ENCODE results near the gene TSPAN11.
"Not testable (repeated sequence)": the region's sequence is repeated elsewhere in the genome, so short reads cannot be mapped to it uniquely, and the experiment has no call there.

Gene TSPAN11, protein sequence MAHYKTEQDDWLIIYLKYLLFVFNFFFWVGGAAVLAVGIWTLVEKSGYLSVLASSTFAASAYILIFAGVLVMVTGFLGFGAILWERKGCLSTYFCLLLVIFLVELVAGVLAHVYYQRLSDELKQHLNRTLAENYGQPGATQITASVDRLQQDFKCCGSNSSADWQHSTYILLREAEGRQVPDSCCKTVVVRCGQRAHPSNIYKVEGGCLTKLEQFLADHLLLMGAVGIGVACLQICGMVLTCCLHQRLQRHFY

GRCh38 chr12:30926243-30927221, at the start of gene TSPAN11:
Gene TSPAN11, plus strand, starts transcription at chr12:30926748. Its CDS starts 27,244 bp downstream, at chr12:30953992.
- no peak for DNase-seq (ENCODE audit: low read depth in 2 of 2)

GRCh38 chr12:30877105-30877875, 49.3 kb upstream of the TSPAN11 start:
- no peak for DNase-seq (ENCODE audit: low read depth in 2 of 2)

GRCh38 chr12:30878024-30878423, 48.5 kb upstream of the TSPAN11 start:
- no peak for DNase-seq (ENCODE audit: low read depth in 2 of 2)

DNA sequence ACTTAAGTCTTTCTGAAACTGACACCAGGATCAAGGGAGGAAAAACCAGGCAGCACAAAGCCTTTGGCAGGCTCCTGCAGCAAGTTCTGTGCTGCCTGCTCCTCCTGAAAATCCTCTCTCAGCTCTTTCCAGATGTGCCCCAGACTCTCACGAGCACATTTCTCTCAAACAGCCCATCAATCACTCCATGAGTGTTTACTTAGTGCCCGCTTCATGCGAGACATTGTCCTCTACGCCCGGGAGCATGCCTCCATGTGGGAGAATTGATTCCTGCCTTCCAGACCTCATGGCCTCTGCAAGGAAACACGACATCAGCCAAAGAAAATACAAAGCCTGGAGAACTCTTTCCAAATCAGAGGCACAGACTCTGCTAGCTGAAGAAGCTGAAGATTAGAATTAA, 46.5 kb upstream of the TSPAN11 start:
- DNase-seq (ENCODE audit: low read depth in 2 of 2), result no peak

DNA sequence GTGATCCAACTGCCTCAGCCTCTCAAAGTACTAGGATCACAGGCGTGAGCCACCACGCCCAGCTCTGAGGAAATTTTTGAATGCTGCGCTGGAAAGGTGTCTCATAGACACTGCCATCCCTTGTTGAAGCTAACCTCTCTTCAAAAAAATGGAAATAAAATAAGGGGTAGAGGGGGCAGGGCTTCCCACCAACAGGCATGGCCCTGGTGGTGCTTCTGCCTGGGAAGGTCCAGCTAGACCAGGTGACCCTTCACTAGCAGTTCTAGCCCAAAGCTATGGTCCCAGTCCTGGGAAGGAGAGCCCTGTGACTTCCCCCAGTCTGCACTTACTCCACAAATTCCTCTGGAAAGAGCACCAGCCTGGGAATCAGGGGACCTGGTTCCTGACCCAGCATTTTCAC, 45.7 kb upstream of the TSPAN11 start:
- no peak for DNase-seq (ENCODE audit: low read depth in 2 of 2)

- DNase-seq (ENCODE audit: low read depth in 2 of 2), result no peak
These were observed 43.8 kb upstream of the TSPAN11 start for GRCh38 chr12:30882706-30883105.

- no peak for DNase-seq (ENCODE audit: low read depth in 2 of 2)
These were observed 41.7 kb upstream of the TSPAN11 start for GRCh38 chr12:30884799-30885198.

- DNase-seq (ENCODE audit: low read depth in 2 of 2), result no peak
These were observed 41.2 kb upstream of the TSPAN11 start for GRCh38 chr12:30885321-30885720.

DNA sequence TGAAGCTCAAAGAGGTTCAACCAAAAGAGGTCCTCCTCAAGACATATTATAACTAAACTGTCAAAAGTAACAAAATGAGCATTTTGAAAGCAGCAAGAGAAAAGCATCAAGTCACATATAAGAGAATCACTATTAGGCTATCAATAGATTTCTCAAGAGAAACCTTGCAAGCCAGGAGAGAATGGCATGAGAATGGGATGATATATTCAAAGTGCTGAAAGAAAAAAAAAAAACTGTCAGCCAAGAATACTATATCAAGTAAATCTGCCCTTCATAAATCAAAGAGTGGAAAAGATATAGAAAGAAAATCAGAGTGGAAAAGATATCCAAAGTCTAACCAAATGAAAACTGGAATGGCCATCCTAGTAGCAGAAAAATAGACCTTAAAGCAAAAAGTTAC, 39.3 kb upstream of the TSPAN11 start:
- DNase-seq (ENCODE audit: low read depth in 2 of 2), result no peak

GRCh38 chr12:30888241-30888640, 38.3 kb upstream of the TSPAN11 start:
- DNase-seq (ENCODE audit: low read depth in 2 of 2), result no peak

DNA sequence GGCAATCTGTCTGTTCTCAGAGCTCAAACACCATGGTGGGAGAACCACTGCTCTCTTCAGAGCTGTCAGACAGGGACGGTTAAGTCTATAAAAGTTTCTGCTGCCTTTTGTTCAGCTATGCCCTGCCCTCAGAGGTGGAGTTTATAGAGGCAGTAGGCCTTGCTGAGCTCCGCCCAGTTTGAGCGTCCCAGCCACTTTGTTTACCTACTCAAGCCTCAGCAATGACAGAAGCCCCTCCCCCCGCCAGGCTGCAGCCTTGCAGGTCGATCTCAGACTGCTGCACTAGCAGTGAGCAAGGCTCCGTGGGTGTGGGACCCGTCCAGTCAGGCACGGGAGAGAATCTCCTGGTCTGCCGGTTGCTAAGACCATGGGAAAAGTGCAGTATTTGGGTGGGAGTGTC, 32.0 kb upstream of the TSPAN11 start:
- DNase-seq (ENCODE audit: low read depth in 2 of 2), result not testable (repeated sequence)

GRCh38 chr12:30896461-30896860, 30.1 kb upstream of the TSPAN11 start:
- no peak for DNase-seq (ENCODE audit: low read depth in 2 of 2)

- no peak for DNase-seq (ENCODE audit: low read depth in 2 of 2)
These were observed 27.7 kb upstream of the TSPAN11 start for GRCh38 chr12:30898846-30899245.

GRCh38 chr12:30900351-30900750, 26.2 kb upstream of the TSPAN11 start:
- no peak for DNase-seq (ENCODE audit: low read depth in 2 of 2)

DNA sequence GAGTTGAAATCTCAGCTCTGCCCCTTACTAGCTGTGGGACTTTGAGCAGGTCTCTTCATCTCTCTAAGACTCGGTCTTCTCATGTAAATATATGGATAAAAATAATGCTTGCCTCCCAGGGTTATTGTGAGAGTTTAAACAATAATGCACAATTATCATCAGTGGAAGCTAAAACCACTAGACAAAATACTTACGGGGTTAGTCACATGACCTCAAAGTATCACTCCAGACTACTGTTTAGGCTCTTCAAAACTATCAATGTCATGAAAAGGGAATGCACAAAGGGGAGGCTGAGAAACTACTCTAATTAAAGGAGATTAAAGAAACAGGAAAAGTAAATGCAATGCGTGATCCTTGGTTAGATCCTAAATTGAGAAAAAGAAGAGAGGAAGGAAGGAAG, 24.5 kb upstream of the TSPAN11 start:
- no peak for DNase-seq (ENCODE audit: low read depth in 2 of 2)

DNA sequence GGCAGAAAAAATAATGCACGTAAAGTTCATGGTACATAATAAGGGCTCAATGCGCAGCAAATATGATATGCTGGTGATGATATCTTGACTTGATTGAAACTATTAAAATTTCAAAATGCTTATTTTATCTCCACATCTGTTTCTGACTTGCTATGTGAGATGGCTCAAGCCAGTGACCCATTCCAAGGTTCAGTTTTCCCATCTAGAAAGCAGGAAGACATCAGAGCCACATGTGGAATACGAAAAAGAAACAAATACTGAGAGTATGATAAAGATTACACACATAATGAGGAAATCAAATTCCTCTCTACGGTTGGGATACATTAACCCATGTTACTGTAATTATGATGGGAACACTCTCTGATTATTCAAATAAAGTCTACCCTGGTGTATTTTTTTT, 24.0 kb upstream of the TSPAN11 start:
- no peak for DNase-seq (ENCODE audit: low read depth in 2 of 2)

- no peak for DNase-seq (ENCODE audit: low read depth in 2 of 2)
These were observed 21.0 kb upstream of the TSPAN11 start for GRCh38 chr12:30905463-30906009.

- DNase-seq (ENCODE audit: low read depth in 2 of 2), result no peak
These were observed 18.3 kb upstream of the TSPAN11 start for GRCh38 chr12:30908076-30908721.

DNA sequence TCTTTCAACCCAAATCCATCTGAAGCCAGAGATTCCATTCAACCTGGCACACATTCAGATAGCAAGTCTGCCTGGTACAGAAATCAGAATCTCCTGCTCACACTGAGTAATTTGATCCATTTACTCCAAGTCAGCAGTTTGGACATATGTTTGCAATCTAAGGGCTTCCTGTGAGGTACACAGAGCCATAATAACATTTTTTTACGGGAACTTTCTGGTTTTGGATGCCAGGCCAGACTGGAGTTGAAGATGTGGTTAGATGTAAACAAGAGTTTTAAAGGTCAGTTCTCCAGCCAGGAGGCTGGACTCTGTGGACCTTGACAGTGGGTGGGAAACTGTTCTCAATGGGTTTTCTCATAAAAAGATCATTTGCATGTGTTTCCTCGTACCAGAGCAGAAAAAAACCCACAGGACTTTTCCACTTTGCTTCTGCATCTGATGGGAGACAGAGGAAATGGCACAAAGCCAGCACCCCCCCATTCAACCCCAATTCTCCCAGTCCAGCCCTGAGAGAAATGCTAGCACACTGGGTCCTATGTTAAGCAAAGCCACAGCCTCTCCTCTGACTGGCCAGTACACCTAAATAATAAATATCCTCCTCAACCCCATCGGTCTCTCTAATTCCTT, 17.7 kb upstream of the TSPAN11 start:
- no peak for DNase-seq (ENCODE audit: low read depth in 2 of 2)

DNA sequence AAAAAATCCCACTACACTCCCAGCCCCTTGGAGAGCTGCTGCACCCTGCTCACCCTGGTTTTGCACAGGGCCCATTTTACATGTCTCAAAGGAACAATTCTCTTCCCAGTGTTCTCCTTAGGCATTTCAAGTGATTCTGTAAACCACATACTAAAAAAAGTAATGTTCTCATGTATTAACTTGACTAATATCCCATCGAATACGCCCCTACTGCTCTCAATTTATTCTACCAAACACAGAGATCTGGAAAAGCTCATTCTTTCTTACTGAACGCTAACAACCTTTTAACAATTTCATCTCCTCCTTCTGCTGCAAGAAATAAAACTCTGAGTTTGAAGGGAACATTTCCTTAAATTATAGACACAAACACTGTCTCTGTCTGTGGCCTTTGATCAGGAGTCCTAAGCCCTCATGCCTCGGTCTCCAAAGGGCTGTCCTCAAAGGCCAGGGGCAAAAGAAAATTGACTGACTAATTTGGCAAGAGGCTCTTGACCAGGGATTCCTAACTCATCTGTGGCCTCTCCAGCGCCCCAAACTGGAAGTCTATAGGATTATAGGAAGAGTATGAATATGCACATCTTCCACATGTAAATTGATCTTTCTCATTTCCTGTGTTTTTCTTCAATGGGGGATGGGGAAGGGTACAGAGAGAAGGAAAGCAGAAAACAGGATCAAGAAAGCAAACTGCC, 17.1 kb upstream of the TSPAN11 start:
- DNase-seq (ENCODE audit: low read depth in 2 of 2), result no peak

GRCh38 chr12:30910038-30910350, 16.6 kb upstream of the TSPAN11 start:
- DNase-seq (ENCODE audit: low read depth in 2 of 2), result no peak

Data from stimulated activated CD4-positive, alpha-beta T cell treated with anti-CD3 and anti-CD28 coated beads, Interleukin-1b, Interleukin-23, amount 100 ng/mL, for 1 hour (primary cell).